K562 (cell line): ENCODE measurements around the gene NYAP2. TPM values are rescaled to one million over a fixed set of nuclear protein-coding genes. Genes with fewer than 3 reads are reported as not detected.

Experiments used
- ATAC-seq: fragments of 200-7000 bp; cut with Tn5 transposase; 3 replicates; pipeline ENCODE4 v1.9.1; 2020; ENCODE audit warnings: moderate library complexity
- BruUV-seq: library from RNA; stranded (reverse); fragments of 400-500 nt; replicated peaks from 2 replicates; lab custom pipeline; 2021; lab: Mats Ljungman, UMichigan
- CTCF ChIA-PET: fragments of 300-600 bp; formaldehyde crosslinking; extraction: SDS; loops from one replicate; lab custom pipeline; 2021; ENCODE audit warnings: low intra/inter-chr PET ratio; lab: Yijun Ruan, JAX
- POLR2A ChIA-PET: fragments of 300-600, 350-650 bp; sonication (Branson Sonifier 250); formaldehyde crosslinking; extraction: SDS; loops from one replicate; lab custom pipeline; 2021; ENCODE audit warnings: antibody characterized with exemption, inconsistent platforms; lab: Yijun Ruan, JAX
- DNase-seq, 4 experiments: peaks; one replicate each; pipeline versions ENCODE4 v3.0.0 to v3.0.0-alpha.2; 2011 to 2018; ENCODE audit warnings: low spot score in 3 of 4, mixed read lengths in 3 of 4; ENCODE audit errors: extremely low read depth in 1 of 4
- FAIRE-seq: peaks from 2 replicates; lab custom pipeline; 2011; peaks lifted over from hg19 to GRCh38; lab: Jason Lieb, UNC
- H2AFZ ChIP-seq: 2 replicates; pipeline ENCODE4 v1.6.0; 2011; ENCODE audit warnings: low read depth, low read length, control low read depth, inconsistent platforms
- H3K27ac ChIP-seq: fragments of 200-600 bp; 3 replicates; pipeline ENCODE4 v1.8.0; 2011; ENCODE audit warnings: low read depth, mild to moderate bottlenecking, control low read depth, inconsistent platforms, low read length, moderate library complexity, mixed read lengths; ENCODE audit errors: extremely low read depth
- H3K27me3 ChIP-seq, 2 experiments: fragments of 300-600 bp in 1 of 2; 2 replicates in 1 of 2; 3 replicates in 1 of 2; pipeline versions ENCODE4 v1.6.0 to v1.8.0; 2011; ENCODE audit warnings: inconsistent platforms in 2 of 2, low read length in 2 of 2, mild to moderate bottlenecking in 1 of 2, mixed read lengths in 1 of 2, moderate library complexity in 1 of 2; ENCODE audit not compliant: control insufficient read depth in 2 of 2, insufficient read depth in 2 of 2
- H3K36me3 ChIP-seq: fragments of 300-600 bp; 3 replicates; pipeline ENCODE4 v1.8.0; 2011; ENCODE audit warnings: mild to moderate bottlenecking, low read length, inconsistent platforms; ENCODE audit not compliant: control insufficient read depth, insufficient read depth
- H3K4me1 ChIP-seq, 2 experiments: fragments of 200-600 bp in 1 of 2; replicated peaks in 1 of 2; 2 replicates in 1 of 2; 3 replicates in 1 of 2; pipeline versions ENCODE4 v1.5.1 to v1.8.0; 2011; ENCODE audit warnings: inconsistent platforms in 2 of 2, low read length in 2 of 2, mild to moderate bottlenecking in 1 of 2, mixed read lengths in 1 of 2, moderate library complexity in 1 of 2; ENCODE audit not compliant: control insufficient read depth in 2 of 2, insufficient read depth in 2 of 2
- H3K4me2 ChIP-seq: 2 replicates; pipeline ENCODE4 v1.6.1; 2011; ENCODE audit warnings: low read length, control low read depth, inconsistent platforms, mixed read lengths; ENCODE audit not compliant: insufficient read depth
- H3K4me3 ChIP-seq: fragments of 200-600 bp; sonication (generic), shearing (Covaris generic); 2 replicates; pipeline ENCODE4 v1.5.1; 2016; ENCODE audit warnings: control low read depth, inconsistent platforms
- H3K79me2 ChIP-seq: fragments of 200-600 bp; 3 replicates; pipeline ENCODE4 v1.8.0; 2011; ENCODE audit warnings: low read length, inconsistent platforms; ENCODE audit not compliant: control insufficient read depth, insufficient read depth
- H3K9ac ChIP-seq, 2 experiments: 2 replicates each; pipeline versions ENCODE4 v1.6.0 to v1.6.1; 2011; ENCODE audit warnings: low read depth in 2 of 2, low read length in 2 of 2, control low read depth in 1 of 2, inconsistent platforms in 1 of 2, mild to moderate bottlenecking in 1 of 2, mixed read lengths in 1 of 2; ENCODE audit not compliant: insufficient read depth in 1 of 2
- H3K9me1 ChIP-seq: one replicate; pipeline ENCODE4 v1.6.0; 2011; ENCODE audit warnings: inconsistent platforms, mild to moderate bottlenecking, low read length, moderate library complexity; ENCODE audit not compliant: control insufficient read depth, insufficient read depth
- H3K9me3 ChIP-seq: replicated peaks from 2 replicates; pipeline ENCODE4 v1.5.1; 2011; ENCODE audit warnings: low read depth, low read length, inconsistent platforms; ENCODE audit not compliant: control insufficient read depth, insufficient read depth
- H4K20me1 ChIP-seq: replicated peaks from 2 replicates; pipeline ENCODE4 v1.6.1; 2011; ENCODE audit warnings: low read length, inconsistent platforms, mixed read lengths; ENCODE audit not compliant: control insufficient read depth, insufficient read depth
- ZBTB33 ChIP-seq: sonication (generic); formaldehyde crosslinking; IDR thresholded peaks from 2 replicates; pipeline ENCODE4 v1.8.1; 2023; ENCODE audit warnings: mild to moderate bottlenecking, missing genetic modification reagents
- WGBS: fragments of 100-300 bp; shearing (Covaris generic); methylation state at CpG from one replicate; pipeline ENCODE4 v1.1.6; 2016; ENCODE audit warnings: low coverage, mixed read lengths; ENCODE audit not compliant: insufficient coverage; ENCODE audit errors: missing lambda C conversion rate; 5-methylcytosine and 5-hydroxymethylcytosine counted together
- in situ Hi-C: fragments of 300-500 bp; cut with MboI; formaldehyde crosslinking; loops from 4 replicates; pipeline ENCODE4 v1.15.0; 2018; ENCODE audit warnings: inconsistent platforms, mixed read lengths
- intact Hi-C: fragments of 100-400 bp; cut with micrococcal nuclease; formaldehyde crosslinking; loops from 2 replicates; pipeline ENCODE4 v1.14.2; 2022
- polyA plus RNA-seq, 8 experiments: library from polyadenylated mRNA; depleted of rRNA in 4 of 8; stranded (reverse) in 5 of 8; unstranded in 3 of 8; fragments of >200 nt; fragmentation: Nextera tagmentation in 2 of 8; fragmentation: Illumina TruSeq in 1 of 8; extraction: Ambion mirVana in 2 of 8; extraction: Trizol in 1 of 8; gene quantifications; 2 replicates each; pipeline versions ENCODE4 v1.2.1 to v1.2.3, GENCODE V29; 2011 to 2014; ENCODE audit warnings: inconsistent platforms in 1 of 8, missing spikeins in 1 of 8
- total RNA-seq, 7 experiments: library from RNA; depleted of rRNA in 6 of 7; stranded (reverse); fragments of >200 nt in 6 of 7; fragmentation: Illumina TruSeq in 2 of 7; extraction: Trizol in 2 of 7; gene quantifications; 2 replicates each; pipeline versions ENCODE4 v1.2.1 to v1.2.3, GENCODE V29; 2011 to 2021; ENCODE audit warnings: low replicate concordance in 1 of 7
- TF ChIP-seq, protein P1 (sequence below): IDR thresholded peaks from 2 replicates; pipeline ENCODE4 v1.6.1; 2016; ENCODE audit warnings: missing genetic modification characterization, missing compliant biosample characterization

The NYAP2 gene
- total and polyA plus RNA-seq, 9 of the 15 experiments (the other 6 are each of a cell fraction or from before 2014, with no cell fraction given) = 0.03 to 0.04 (median 0.04) TPM; not detected in 3

DNA sequence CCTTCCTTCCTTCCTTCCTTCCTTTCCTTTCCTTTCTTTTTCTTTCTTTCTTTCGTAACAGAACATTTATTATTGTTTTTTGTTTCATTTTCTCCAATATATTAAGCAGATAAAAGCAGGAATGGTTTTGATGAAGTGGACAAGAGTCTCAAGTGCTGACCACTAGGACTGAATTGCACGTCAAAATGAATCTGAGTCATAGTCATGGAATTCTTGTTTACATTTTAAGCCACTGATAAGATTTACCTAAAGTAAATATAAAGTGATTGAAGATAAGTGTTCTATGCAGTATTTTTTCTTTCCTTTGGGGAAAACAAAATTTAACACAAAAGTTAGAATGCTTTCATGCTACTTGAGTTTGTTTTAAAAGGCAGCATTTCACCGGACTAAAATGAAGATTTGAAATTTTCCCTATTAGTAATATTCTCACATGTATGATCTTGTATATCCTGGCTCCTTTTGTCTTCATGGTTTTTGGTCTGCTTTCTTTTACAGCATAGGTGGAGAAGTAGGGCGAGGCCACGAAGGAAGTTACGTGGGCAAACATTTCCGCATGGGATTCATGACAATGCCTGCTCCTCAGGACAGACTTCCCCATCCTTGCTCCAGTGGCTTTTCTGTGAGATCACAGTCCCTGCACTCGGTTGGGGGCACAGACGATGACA is 113.5 kb downstream of the NYAP2 start:
- ChIA-PET CTCF (no interaction called here), POLR2A (no interaction called here)
- no peak overlapping the region for H3K27ac ChIP-seq
- ATAC-seq (no peak), DNase-seq (no peak), FAIRE-seq (no peak)
- intact Hi-C loops (no loop called here), in situ Hi-C loops (no loop called here)
- H3K4me3 ChIP-seq = no peak overlapping the region
- H3K4me1 ChIP-seq = no peaks in the 10 kb centered on the region
- no peaks in the 10 kb centered on the region for H3K36me3 ChIP-seq
- H3K9ac ChIP-seq = no peak overlapping the region
- no peak overlapping the region for H2AFZ ChIP-seq
- no peaks in the 10 kb centered on the region for H3K9me1 ChIP-seq
- no TSS peak for BruUV-seq
- H3K4me2 ChIP-seq = no peak overlapping the region
- no peaks in the 10 kb centered on the region for H4K20me1 ChIP-seq
- no peaks in the 10 kb centered on the region for H3K27me3 ChIP-seq
- H3K9me3 ChIP-seq = no peaks in the 10 kb centered on the region
- H3K79me2 ChIP-seq = no peaks in the 10 kb centered on the region
- 11% methylated on average over 4 of the region's 9 CpGs for WGBS
- TF ChIP-seq, protein P1, sequence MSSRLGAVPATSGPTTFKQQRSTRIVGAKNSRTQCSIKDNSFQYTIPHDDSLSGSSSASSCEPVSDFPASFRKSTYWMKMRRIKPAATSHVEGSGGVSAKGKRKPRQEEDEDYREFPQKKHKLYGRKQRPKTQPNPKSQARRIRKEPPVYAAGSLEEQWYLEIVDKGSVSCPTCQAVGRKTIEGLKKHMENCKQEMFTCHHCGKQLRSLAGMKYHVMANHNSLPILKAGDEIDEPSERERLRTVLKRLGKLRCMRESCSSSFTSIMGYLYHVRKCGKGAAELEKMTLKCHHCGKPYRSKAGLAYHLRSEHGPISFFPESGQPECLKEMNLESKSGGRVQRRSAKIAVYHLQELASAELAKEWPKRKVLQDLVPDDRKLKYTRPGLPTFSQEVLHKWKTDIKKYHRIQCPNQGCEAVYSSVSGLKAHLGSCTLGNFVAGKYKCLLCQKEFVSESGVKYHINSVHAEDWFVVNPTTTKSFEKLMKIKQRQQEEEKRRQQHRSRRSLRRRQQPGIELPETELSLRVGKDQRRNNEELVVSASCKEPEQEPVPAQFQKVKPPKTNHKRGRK (tag) = 0 out of 2 replicates have a peak, but pooled peaks have one; percentile 3
- no peak for TF ChIP-seq ZBTB33 (CRISPR knock-in tag)
